Measurements from ENCODE around the gene PRKG1.

GRCh38 chr10:51087114-51087513 lies 12.8 kb downstream of the PRKG1 start:
- TF ChIP-seq, protein P1, sequence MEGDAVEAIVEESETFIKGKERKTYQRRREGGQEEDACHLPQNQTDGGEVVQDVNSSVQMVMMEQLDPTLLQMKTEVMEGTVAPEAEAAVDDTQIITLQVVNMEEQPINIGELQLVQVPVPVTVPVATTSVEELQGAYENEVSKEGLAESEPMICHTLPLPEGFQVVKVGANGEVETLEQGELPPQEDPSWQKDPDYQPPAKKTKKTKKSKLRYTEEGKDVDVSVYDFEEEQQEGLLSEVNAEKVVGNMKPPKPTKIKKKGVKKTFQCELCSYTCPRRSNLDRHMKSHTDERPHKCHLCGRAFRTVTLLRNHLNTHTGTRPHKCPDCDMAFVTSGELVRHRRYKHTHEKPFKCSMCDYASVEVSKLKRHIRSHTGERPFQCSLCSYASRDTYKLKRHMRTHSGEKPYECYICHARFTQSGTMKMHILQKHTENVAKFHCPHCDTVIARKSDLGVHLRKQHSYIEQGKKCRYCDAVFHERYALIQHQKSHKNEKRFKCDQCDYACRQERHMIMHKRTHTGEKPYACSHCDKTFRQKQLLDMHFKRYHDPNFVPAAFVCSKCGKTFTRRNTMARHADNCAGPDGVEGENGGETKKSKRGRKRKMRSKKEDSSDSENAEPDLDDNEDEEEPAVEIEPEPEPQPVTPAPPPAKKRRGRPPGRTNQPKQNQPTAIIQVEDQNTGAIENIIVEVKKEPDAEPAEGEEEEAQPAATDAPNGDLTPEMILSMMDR (IDR thresholded peaks at IDR 0.05), result no peak
- no peak for TF ChIP-seq POLR2A (IDR thresholded peaks at IDR 0.05)
